22Rv1 (cell line): Measurements from ENCODE around the gene GDI1.
"Not testable (repeated sequence)": the region's sequence is repeated elsewhere in the genome, so short reads cannot be mapped to it uniquely, and the experiment has no call there.

ENCODE experiments used
- ZFX ChIP-seq: fragments of 450-650 bp; IDR thresholded peaks from 2 replicates; pipeline ENCODE4 v1.6.1; 2017; ENCODE audit warnings: antibody characterized with exemption, borderline replicate concordance
- TF ChIP-seq, protein P1 (sequence below): fragments of 450-650 bp; IDR thresholded peaks from 2 replicates; pipeline ENCODE4 v1.5.1; 2017; ENCODE audit warnings: mild to moderate bottlenecking

DNA sequence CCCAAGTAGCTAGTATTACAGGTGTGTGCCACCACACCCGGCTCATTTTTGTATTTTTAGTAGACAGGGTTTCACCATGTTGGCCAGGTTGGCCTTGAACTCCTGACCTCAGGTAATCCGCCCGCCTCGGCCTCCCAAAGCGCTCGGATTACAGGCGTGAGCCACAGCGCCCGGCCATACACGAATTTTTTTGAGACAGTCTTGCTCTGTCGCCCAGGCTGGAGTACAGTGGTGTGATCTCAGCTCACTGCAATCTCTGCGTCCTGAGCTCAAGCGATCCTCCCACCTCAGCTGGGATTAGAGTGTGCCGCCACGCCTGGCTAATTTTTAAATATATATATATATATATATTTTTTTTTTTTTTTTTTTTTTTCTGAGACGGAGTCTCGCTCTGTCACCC lies 40.6 kb upstream of the GDI1 start:
- TF ChIP-seq, protein P1, sequence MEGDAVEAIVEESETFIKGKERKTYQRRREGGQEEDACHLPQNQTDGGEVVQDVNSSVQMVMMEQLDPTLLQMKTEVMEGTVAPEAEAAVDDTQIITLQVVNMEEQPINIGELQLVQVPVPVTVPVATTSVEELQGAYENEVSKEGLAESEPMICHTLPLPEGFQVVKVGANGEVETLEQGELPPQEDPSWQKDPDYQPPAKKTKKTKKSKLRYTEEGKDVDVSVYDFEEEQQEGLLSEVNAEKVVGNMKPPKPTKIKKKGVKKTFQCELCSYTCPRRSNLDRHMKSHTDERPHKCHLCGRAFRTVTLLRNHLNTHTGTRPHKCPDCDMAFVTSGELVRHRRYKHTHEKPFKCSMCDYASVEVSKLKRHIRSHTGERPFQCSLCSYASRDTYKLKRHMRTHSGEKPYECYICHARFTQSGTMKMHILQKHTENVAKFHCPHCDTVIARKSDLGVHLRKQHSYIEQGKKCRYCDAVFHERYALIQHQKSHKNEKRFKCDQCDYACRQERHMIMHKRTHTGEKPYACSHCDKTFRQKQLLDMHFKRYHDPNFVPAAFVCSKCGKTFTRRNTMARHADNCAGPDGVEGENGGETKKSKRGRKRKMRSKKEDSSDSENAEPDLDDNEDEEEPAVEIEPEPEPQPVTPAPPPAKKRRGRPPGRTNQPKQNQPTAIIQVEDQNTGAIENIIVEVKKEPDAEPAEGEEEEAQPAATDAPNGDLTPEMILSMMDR = not testable (repeated sequence)
- TF ChIP-seq ZFX = not testable (repeated sequence)
